Measurements from ENCODE around the gene ABO.

ABO gene

GRCh38 chr9:133250741-133251170 lies 24.2 kb downstream of the ABO start:
- Histone ChIP-seq H4K20me1 (ENCODE audit: low read depth, low read length) (no peaks in the 10 kb centered on the region), H3K36me3 (ENCODE audit: low read length) (no peaks in the 10 kb centered on the region), H3F3A (ENCODE audit: insufficient read depth) (no peaks in the 10 kb centered on the region), H3K9me3 (ENCODE audit: insufficient read depth, low read length) (no peaks in the 10 kb centered on the region), H3K4me2 (ENCODE audit: low read depth, low read length, poor library complexity, severe bottlenecking) (no peak overlapping the region), H3K4me3 (ENCODE audit: insufficient read depth, low read length, poor library complexity, severe bottlenecking) (no peak overlapping the region), H3K79me2 (ENCODE audit: insufficient read depth, low read length) (no peaks in the 10 kb centered on the region), H3K27me3 (ENCODE audit: low read length) (no peaks in the 10 kb centered on the region), H3K27ac (ENCODE audit: low read depth, low read length) (no peak overlapping the region), H3K9me2 (replicated peaks; ENCODE audit: insufficient read depth, low read length) (no peaks in the 10 kb centered on the region), H3K9ac (ENCODE audit: low read length) (no peak overlapping the region), H2AFZ (ENCODE audit: low read depth, low read length, severe bottlenecking) (no peak overlapping the region)
- no peak for TF ChIP-seq EZH2phosphoT487 (conservative IDR thresholded peaks at IDR 0.05; ENCODE audit: low read length)
- TF ChIP-seq CTCF (IDR thresholded peaks at IDR 0.05; ENCODE audit: insufficient read depth, low read length, poor library complexity, severe bottlenecking) = no peak

GRCh38 chr9:133249337-133249736 lies 25.7 kb downstream of the ABO start:
- TF ChIP-seq EZH2phosphoT487 (conservative IDR thresholded peaks at IDR 0.05; ENCODE audit: low read length) = no peak
- TF ChIP-seq CTCF (IDR thresholded peaks at IDR 0.05; ENCODE audit: insufficient read depth, low read length, poor library complexity, severe bottlenecking) = no peak
- Histone ChIP-seq H4K20me1 (ENCODE audit: low read depth, low read length) (no peaks in the 10 kb centered on the region), H2AFZ (ENCODE audit: low read depth, low read length, severe bottlenecking) (no peak overlapping the region), H3K4me3 (ENCODE audit: insufficient read depth, low read length, poor library complexity, severe bottlenecking) (no peak overlapping the region), H3K79me2 (ENCODE audit: insufficient read depth, low read length) (no peaks in the 10 kb centered on the region), H3K9me2 (replicated peaks; ENCODE audit: insufficient read depth, low read length) (no peaks in the 10 kb centered on the region), H3K4me2 (ENCODE audit: low read depth, low read length, poor library complexity, severe bottlenecking) (no peak overlapping the region), H3F3A (ENCODE audit: insufficient read depth) (no peaks in the 10 kb centered on the region), H3K27ac (ENCODE audit: low read depth, low read length) (no peak overlapping the region), H3K36me3 (ENCODE audit: low read length) (no peaks in the 10 kb centered on the region), H3K27me3 (ENCODE audit: low read length) (no peaks in the 10 kb centered on the region), H3K9me3 (ENCODE audit: insufficient read depth, low read length) (no peaks in the 10 kb centered on the region), H3K9ac (ENCODE audit: low read length) (no peak overlapping the region)

GRCh38 chr9:133248726-133249295 lies 26.2 kb downstream of the ABO start:
- H3K79me2 ChIP-seq (ENCODE audit: insufficient read depth, low read length) = no peaks in the 10 kb centered on the region
- no peaks in the 10 kb centered on the region for H3K9me2 ChIP-seq (replicated peaks; ENCODE audit: insufficient read depth, low read length)
- H2AFZ ChIP-seq (ENCODE audit: low read depth, low read length, severe bottlenecking) = no peak overlapping the region
- H3K27me3 ChIP-seq (ENCODE audit: low read length) = no peaks in the 10 kb centered on the region
- TF ChIP-seq CTCF (IDR thresholded peaks at IDR 0.05; ENCODE audit: insufficient read depth, low read length, poor library complexity, severe bottlenecking) = no peak
- TF ChIP-seq EZH2phosphoT487 (conservative IDR thresholded peaks at IDR 0.05; ENCODE audit: low read length) = no peak
- no peaks in the 10 kb centered on the region for H4K20me1 ChIP-seq (ENCODE audit: low read depth, low read length)
- no peaks in the 10 kb centered on the region for H3F3A ChIP-seq (ENCODE audit: insufficient read depth)
- H3K4me2 ChIP-seq (ENCODE audit: low read depth, low read length, poor library complexity, severe bottlenecking) = no peak overlapping the region
- H3K4me3 ChIP-seq (ENCODE audit: insufficient read depth, low read length, poor library complexity, severe bottlenecking) = no peak overlapping the region
- no peak overlapping the region for H3K27ac ChIP-seq (ENCODE audit: low read depth, low read length)
- no peaks in the 10 kb centered on the region for H3K36me3 ChIP-seq (ENCODE audit: low read length)
- no peak overlapping the region for H3K9ac ChIP-seq (ENCODE audit: low read length)
- no peaks in the 10 kb centered on the region for H3K9me3 ChIP-seq (ENCODE audit: insufficient read depth, low read length)
